H1 (cell line): ENCODE results near the gene CD3D. TPM values are rescaled to one million over a fixed set of nuclear protein-coding genes. Genes with fewer than 3 reads are reported as not detected.

ENCODE experiments used
- polyA plus RNA-seq, 7 experiments: library from polyadenylated mRNA; depleted of rRNA in 3 of 7; stranded (reverse) in 5 of 7; unstranded in 2 of 7; fragments of >200 nt in 5 of 7; fragments of 200-250 nt in 2 of 7; gene quantifications; 1 replicate in 5 of 7; 2 replicates in 1 of 7; 4 replicates in 1 of 7; pipeline versions ENCODE4 v1.2.1 to v1.2.3, GENCODE V29; 2011 to 2013; ENCODE audit warnings: missing spikeins in 2 of 7, mixed read lengths in 2 of 7
- total RNA-seq: library from RNA; stranded (reverse); fragmentation: NEBNext Ultra II Directional; extraction: Animal tissue kit (Norgen Biotek cat#: 25700); gene quantifications from 2 replicates; pipeline ENCODE4 v1.2.1, GENCODE V29; 2021
- TF ChIP-seq, protein P1 (sequence below): fragments of 300-600 bp; sonication (generic); IDR thresholded peaks from 2 replicates; pipeline ENCODE4 v1.7.1; 2012; ENCODE audit warnings: low read length, moderate library complexity, mild to moderate bottlenecking, inconsistent platforms; ENCODE audit not compliant: insufficient replicate concordance

CD3D gene
- total and polyA plus RNA-seq, 2 of the 8 experiments (the other 6 are each of a cell fraction or from before 2014, with no cell fraction given): not detected

DNA sequence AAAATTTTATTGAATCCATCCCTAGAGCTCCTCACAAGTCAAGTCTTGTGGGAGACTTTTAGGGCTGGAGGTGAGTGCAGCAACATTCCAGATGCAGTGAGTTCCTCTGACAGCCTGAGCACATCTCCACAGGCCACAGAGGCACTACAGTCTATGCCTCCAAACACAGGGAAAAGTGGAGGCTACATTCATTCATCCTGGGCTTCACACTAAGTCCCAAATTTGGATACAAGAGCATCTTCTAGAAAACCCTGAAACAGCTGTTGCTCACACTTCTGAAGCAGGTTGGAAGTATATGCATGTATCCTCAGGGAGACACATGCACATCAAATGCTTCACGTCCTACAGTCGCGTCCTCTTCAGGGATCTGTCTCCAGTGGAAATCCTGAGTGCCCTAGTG is 1.2 kb downstream of the CD3D start (continued):
- TF ChIP-seq, protein P1, sequence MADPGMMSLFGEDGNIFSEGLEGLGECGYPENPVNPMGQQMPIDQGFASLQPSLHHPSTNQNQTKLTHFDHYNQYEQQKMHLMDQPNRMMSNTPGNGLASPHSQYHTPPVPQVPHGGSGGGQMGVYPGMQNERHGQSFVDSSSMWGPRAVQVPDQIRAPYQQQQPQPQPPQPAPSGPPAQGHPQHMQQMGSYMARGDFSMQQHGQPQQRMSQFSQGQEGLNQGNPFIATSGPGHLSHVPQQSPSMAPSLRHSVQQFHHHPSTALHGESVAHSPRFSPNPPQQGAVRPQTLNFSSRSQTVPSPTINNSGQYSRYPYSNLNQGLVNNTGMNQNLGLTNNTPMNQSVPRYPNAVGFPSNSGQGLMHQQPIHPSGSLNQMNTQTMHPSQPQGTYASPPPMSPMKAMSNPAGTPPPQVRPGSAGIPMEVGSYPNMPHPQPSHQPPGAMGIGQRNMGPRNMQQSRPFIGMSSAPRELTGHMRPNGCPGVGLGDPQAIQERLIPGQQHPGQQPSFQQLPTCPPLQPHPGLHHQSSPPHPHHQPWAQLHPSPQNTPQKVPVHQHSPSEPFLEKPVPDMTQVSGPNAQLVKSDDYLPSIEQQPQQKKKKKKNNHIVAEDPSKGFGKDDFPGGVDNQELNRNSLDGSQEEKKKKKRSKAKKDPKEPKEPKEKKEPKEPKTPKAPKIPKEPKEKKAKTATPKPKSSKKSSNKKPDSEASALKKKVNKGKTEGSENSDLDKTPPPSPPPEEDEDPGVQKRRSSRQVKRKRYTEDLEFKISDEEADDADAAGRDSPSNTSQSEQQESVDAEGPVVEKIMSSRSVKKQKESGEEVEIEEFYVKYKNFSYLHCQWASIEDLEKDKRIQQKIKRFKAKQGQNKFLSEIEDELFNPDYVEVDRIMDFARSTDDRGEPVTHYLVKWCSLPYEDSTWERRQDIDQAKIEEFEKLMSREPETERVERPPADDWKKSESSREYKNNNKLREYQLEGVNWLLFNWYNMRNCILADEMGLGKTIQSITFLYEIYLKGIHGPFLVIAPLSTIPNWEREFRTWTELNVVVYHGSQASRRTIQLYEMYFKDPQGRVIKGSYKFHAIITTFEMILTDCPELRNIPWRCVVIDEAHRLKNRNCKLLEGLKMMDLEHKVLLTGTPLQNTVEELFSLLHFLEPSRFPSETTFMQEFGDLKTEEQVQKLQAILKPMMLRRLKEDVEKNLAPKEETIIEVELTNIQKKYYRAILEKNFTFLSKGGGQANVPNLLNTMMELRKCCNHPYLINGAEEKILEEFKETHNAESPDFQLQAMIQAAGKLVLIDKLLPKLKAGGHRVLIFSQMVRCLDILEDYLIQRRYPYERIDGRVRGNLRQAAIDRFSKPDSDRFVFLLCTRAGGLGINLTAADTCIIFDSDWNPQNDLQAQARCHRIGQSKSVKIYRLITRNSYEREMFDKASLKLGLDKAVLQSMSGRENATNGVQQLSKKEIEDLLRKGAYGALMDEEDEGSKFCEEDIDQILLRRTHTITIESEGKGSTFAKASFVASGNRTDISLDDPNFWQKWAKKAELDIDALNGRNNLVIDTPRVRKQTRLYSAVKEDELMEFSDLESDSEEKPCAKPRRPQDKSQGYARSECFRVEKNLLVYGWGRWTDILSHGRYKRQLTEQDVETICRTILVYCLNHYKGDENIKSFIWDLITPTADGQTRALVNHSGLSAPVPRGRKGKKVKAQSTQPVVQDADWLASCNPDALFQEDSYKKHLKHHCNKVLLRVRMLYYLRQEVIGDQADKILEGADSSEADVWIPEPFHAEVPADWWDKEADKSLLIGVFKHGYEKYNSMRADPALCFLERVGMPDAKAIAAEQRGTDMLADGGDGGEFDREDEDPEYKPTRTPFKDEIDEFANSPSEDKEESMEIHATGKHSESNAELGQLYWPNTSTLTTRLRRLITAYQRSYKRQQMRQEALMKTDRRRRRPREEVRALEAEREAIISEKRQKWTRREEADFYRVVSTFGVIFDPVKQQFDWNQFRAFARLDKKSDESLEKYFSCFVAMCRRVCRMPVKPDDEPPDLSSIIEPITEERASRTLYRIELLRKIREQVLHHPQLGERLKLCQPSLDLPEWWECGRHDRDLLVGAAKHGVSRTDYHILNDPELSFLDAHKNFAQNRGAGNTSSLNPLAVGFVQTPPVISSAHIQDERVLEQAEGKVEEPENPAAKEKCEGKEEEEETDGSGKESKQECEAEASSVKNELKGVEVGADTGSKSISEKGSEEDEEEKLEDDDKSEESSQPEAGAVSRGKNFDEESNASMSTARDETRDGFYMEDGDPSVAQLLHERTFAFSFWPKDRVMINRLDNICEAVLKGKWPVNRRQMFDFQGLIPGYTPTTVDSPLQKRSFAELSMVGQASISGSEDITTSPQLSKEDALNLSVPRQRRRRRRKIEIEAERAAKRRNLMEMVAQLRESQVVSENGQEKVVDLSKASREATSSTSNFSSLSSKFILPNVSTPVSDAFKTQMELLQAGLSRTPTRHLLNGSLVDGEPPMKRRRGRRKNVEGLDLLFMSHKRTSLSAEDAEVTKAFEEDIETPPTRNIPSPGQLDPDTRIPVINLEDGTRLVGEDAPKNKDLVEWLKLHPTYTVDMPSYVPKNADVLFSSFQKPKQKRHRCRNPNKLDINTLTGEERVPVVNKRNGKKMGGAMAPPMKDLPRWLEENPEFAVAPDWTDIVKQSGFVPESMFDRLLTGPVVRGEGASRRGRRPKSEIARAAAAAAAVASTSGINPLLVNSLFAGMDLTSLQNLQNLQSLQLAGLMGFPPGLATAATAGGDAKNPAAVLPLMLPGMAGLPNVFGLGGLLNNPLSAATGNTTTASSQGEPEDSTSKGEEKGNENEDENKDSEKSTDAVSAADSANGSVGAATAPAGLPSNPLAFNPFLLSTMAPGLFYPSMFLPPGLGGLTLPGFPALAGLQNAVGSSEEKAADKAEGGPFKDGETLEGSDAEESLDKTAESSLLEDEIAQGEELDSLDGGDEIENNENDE: no peak
